Activated CD8-positive, alpha-beta T cell treated with anti-CD3 and anti-CD28 coated beads for 36 hours (primary cell): ENCODE results near the gene PRKAR1A. TPM values are rescaled to one million over a fixed set of nuclear protein-coding genes. Genes with fewer than 3 reads are reported as not detected.

Experiments
- ATAC-seq: fragments of 200-7000 bp; cut with Tn5 transposase; one replicate; pipeline ENCODE4 v1.10.0; 2021; ENCODE audit warnings: mild to moderate bottlenecking, moderate library complexity
- CTCF ChIA-PET: fragments of 350-600 bp; sonication (Branson Sonifier 250); formaldehyde crosslinking; loops from one replicate; lab custom pipeline; 2021; ENCODE audit warnings: antibody characterized with exemption; lab: Charles Lee
- POLR2A ChIA-PET: fragments of 350-600 bp; sonication (Branson Sonifier 250); formaldehyde crosslinking; loops from one replicate; lab custom pipeline; 2021; ENCODE audit warnings: antibody characterized with exemption; lab: Charles Lee
- DNase-seq: peaks from one replicate; pipeline ENCODE4 v3.0.0-alpha.2; 2020
- H3K27ac Mint-ChIP-seq: one replicate; pipeline ENCODE4 v1.8.0; 2021; ENCODE audit warnings: mild to moderate bottlenecking, mixed read lengths
- H3K27me3 Mint-ChIP-seq: one replicate; pipeline ENCODE4 v1.8.0; 2021; ENCODE audit warnings: mixed read lengths
- H3K36me3 Mint-ChIP-seq: one replicate; pipeline ENCODE4 v1.8.0; 2021; ENCODE audit warnings: low read depth, mixed read lengths
- H3K4me1 Mint-ChIP-seq: one replicate; pipeline ENCODE4 v1.8.0; 2021; ENCODE audit warnings: low read depth, mixed read lengths
- H3K4me3 Mint-ChIP-seq: one replicate; pipeline ENCODE4 v1.8.0; 2021; ENCODE audit warnings: mild to moderate bottlenecking, moderate library complexity, mixed read lengths
- H3K9me3 Mint-ChIP-seq: one replicate; pipeline ENCODE4 v1.8.0; 2021; ENCODE audit warnings: mixed read lengths
- CTCF ChIP-seq: fragments of 200-600 bp; IDR thresholded peaks from one replicate; pipeline ENCODE4 v1.8.0; 2022; ENCODE audit warnings: antibody characterized with exemption, mild to moderate bottlenecking
- intact Hi-C: fragments of 100-400 bp; cut with micrococcal nuclease; formaldehyde crosslinking; loops from one replicate; pipeline ENCODE4 v1.10.0; 2022
- total RNA-seq, 2 experiments: library from RNA; stranded (reverse); gene quantifications; one replicate each; pipeline ENCODE4 v1.2.3, GENCODE V29; 2021

The PRKAR1A gene
- total RNA-seq, 2 experiments from 2014 or later = 157 to 168 TPM

- ChIA-PET POLR2A (no interaction called here), CTCF (no interaction called here)
- Mint-ChIP-seq H3K27me3 (no peaks in the 10 kb centered on the region), H3K27ac (no peak overlapping the region), H3K9me3 (no peaks in the 10 kb centered on the region), H3K4me1 (no peaks in the 10 kb centered on the region), H3K4me3 (no peak overlapping the region), H3K36me3 (no peaks in the 10 kb centered on the region)
- TF ChIP-seq CTCF = no peak
- ATAC-seq (no peak), DNase-seq (no peak)
- intact Hi-C loops = no loop called here
Observed at GRCh38 chr17:68576811-68577496, 64.7 kb downstream of the PRKAR1A start.

GRCh38 chr17:68577497-68577821 lies 65.2 kb downstream of the PRKAR1A start:
- POLR2A ChIA-PET = no interaction called here
- DNase-seq = no peak

GRCh38 chr17:68578236-68578635 lies 66.0 kb downstream of the PRKAR1A start:
- Mint-ChIP-seq H3K4me1 (no peaks in the 10 kb centered on the region), H3K9me3 (no peaks in the 10 kb centered on the region), H3K27me3 (no peaks in the 10 kb centered on the region), H3K4me3 (no peak overlapping the region), H3K27ac (no peak overlapping the region), H3K36me3 (no peaks in the 10 kb centered on the region)
- ChIA-PET POLR2A (no interaction called here), CTCF (no interaction called here)
- DNase-seq = no peak
- no peak for ATAC-seq
- no peak for TF ChIP-seq CTCF
- intact Hi-C loops = no loop called here

More at GRCh38 chr17:68577497-68577821, 65.2 kb downstream of the PRKAR1A start:
- CTCF ChIA-PET = no interaction called here
- Mint-ChIP-seq H3K27me3 (no peaks in the 10 kb centered on the region), H3K4me3 (no peak overlapping the region), H3K36me3 (no peaks in the 10 kb centered on the region), H3K27ac (no peak overlapping the region), H3K9me3 (no peaks in the 10 kb centered on the region), H3K4me1 (no peaks in the 10 kb centered on the region)
- no peak for ATAC-seq
- TF ChIP-seq CTCF = no peak
- intact Hi-C loops = no loop called here

- no peak for TF ChIP-seq CTCF
- no peaks in the 10 kb centered on the region for H3K4me1 Mint-ChIP-seq
- CTCF ChIA-PET = no interaction called here
- H3K4me3 Mint-ChIP-seq = no peak overlapping the region
- no peaks in the 10 kb centered on the region for H3K9me3 Mint-ChIP-seq
- DNase-seq (no peak), ATAC-seq (no peak)
- H3K27ac Mint-ChIP-seq = no peak overlapping the region
- intact Hi-C loops = no loop called here
- POLR2A ChIA-PET = interaction anchor here (0.7 kb wide), 1 partner anchor 17 kb away, joined by 4 read pairs; no protein-coding TSS in a partner anchor
- no peaks in the 10 kb centered on the region for H3K36me3 Mint-ChIP-seq
- no peaks in the 10 kb centered on the region for H3K27me3 Mint-ChIP-seq
Observed at GRCh38 chr17:68579194-68579927, 67.1 kb downstream of the PRKAR1A start.

DNA sequence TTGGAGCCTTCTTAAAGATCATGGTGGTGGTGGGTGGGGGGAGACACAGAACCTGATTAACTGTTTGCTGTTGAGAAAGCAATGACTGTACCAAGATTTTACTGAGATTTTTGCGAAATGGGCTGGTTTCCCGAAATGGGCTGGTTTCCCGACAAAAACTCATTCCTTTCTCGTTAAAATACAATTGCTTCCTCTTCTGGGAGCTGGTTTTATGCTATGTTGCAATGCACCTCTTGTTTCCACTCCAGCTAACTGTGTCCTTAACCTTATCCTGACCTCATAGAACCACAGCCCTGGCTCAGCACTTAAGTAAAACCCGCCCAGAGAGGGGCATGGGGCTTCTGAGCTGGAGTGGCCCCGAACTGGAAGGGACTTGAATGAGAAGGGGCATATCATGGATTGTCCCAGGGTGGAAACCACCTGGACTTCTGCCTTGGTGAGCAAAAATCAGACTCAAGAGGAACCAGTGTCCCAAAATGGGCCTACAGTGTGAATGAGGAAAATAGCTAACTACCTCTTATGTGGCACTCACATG lies 68.1 kb downstream of the PRKAR1A start:
- POLR2A ChIA-PET = no interaction called here
- no peak for DNase-seq

More for the DNA sequence above, 68.1 kb downstream of the PRKAR1A start:
- ATAC-seq = no peak
- Mint-ChIP-seq H3K27me3 (no peaks in the 10 kb centered on the region), H3K4me3 (no peak overlapping the region), H3K9me3 (no peaks in the 10 kb centered on the region), H3K36me3 (no peaks in the 10 kb centered on the region), H3K4me1 (no peaks in the 10 kb centered on the region), H3K27ac (no peak overlapping the region)
- no peak for TF ChIP-seq CTCF
- intact Hi-C loops = no loop called here
- CTCF ChIA-PET = no interaction called here
